ENCODE results near the gene STAT3. TPM values are rescaled to one million over a fixed set of nuclear protein-coding genes. Genes with fewer than 3 reads are reported as not detected.

Gene STAT3
- total RNA-seq, 1 donor from 2014 or later, result 210 TPM

GRCh38 chr17:42316755-42317154 lies 71.5 kb downstream of the STAT3 start:
- TF ChIP-seq POLR2A (IDR thresholded peaks at IDR 0.05) (no peak), CTCF (IDR thresholded peaks at IDR 0.05) (no peak), POLR2AphosphoS5 (IDR thresholded peaks at IDR 0.05; ENCODE audit: insufficient read depth in 1 of 2, low read depth in 1 of 2) (no peak)
- Histone ChIP-seq H3K4me3 (no peak overlapping the region), H3K27me3 (no peaks in the 10 kb centered on the region), H3K4me1 (peaks cover 13% of the 10 kb centered on the region), H3K27ac (no peak overlapping the region), H3K36me3 (peaks cover 0 to 57% of the 10 kb centered on the region in 2 donors), H3K9me3 (no peaks in the 10 kb centered on the region)
- DNase-seq (ENCODE audit: extremely low spot score in 2 of 2), result no peak
- intact Hi-C loops (cut with DNase I), result no loop called here

- DNase-seq (ENCODE audit: extremely low spot score in 2 of 2), result no peak
- intact Hi-C loops (cut with DNase I), result no loop called here
These were observed 72.7 kb downstream of the STAT3 start for GRCh38 chr17:42315402-42316156.

GRCh38 chr17:42313773-42314566 lies 74.3 kb downstream of the STAT3 start:
- no peaks in the 10 kb centered on the region for H3K27me3 ChIP-seq
- peak overlapping the region; percentile 92 for H3K27ac ChIP-seq
- peaks cover 38% of the 10 kb centered on the region for H3K4me1 ChIP-seq
- intact Hi-C loops (cut with DNase I), result no loop called here
- no peak for TF ChIP-seq POLR2A (IDR thresholded peaks at IDR 0.05)
- peak; percentile 10 to 28 for TF ChIP-seq POLR2AphosphoS5 (IDR thresholded peaks at IDR 0.05; ENCODE audit: insufficient read depth in 1 of 2, low read depth in 1 of 2)
- no peak for TF ChIP-seq CTCF (IDR thresholded peaks at IDR 0.05)
- no peak for DNase-seq (ENCODE audit: extremely low spot score in 2 of 2)
- peaks cover 0 to 38% of the 10 kb centered on the region in 2 donors for H3K36me3 ChIP-seq
- H3K4me3 ChIP-seq, result no peak overlapping the region
- H3K9me3 ChIP-seq, result no peaks in the 10 kb centered on the region

More at GRCh38 chr17:42315402-42316156, 72.7 kb downstream of the STAT3 start:
- H3K9me3 ChIP-seq, result no peaks in the 10 kb centered on the region
- H3K4me1 ChIP-seq, result peaks cover 24% of the 10 kb centered on the region
- no peak overlapping the region for H3K4me3 ChIP-seq
- TF ChIP-seq CTCF (IDR thresholded peaks at IDR 0.05) (no peak), POLR2A (IDR thresholded peaks at IDR 0.05) (no peak), POLR2AphosphoS5 (IDR thresholded peaks at IDR 0.05; ENCODE audit: insufficient read depth in 1 of 2, low read depth in 1 of 2) (no peak)
- H3K27me3 ChIP-seq, result no peaks in the 10 kb centered on the region
- H3K36me3 ChIP-seq, result peaks cover 0 to 51% of the 10 kb centered on the region in 2 donors
- H3K27ac ChIP-seq, result no peak overlapping the region

- peak overlapping the region; percentile 92 for H3K27ac ChIP-seq
- peaks cover 38% of the 10 kb centered on the region for H3K4me1 ChIP-seq
- no peak overlapping the region for H3K4me3 ChIP-seq
- intact Hi-C loops (cut with DNase I), result no loop called here
- H3K36me3 ChIP-seq, result peaks cover 0 to 37% of the 10 kb centered on the region in 2 donors
- DNase-seq (ENCODE audit: extremely low spot score in 2 of 2), result no peak
- no peaks in the 10 kb centered on the region for H3K9me3 ChIP-seq
- no peak for TF ChIP-seq POLR2A (IDR thresholded peaks at IDR 0.05)
- no peak for TF ChIP-seq CTCF (IDR thresholded peaks at IDR 0.05)
- no peak for TF ChIP-seq POLR2AphosphoS5 (IDR thresholded peaks at IDR 0.05; ENCODE audit: insufficient read depth in 1 of 2, low read depth in 1 of 2)
- H3K27me3 ChIP-seq, result no peaks in the 10 kb centered on the region
These were observed 74.9 kb downstream of the STAT3 start for GRCh38 chr17:42313389-42313772.
